Measurements from ENCODE around the gene ZNF598. TPM values are rescaled to one million over a fixed set of nuclear protein-coding genes. Genes with fewer than 3 reads are reported as not detected.

The ZNF598 gene
- polyA plus RNA-seq, 4 donors, result 26.7 to 51.9 (median 29.7) TPM

DNA sequence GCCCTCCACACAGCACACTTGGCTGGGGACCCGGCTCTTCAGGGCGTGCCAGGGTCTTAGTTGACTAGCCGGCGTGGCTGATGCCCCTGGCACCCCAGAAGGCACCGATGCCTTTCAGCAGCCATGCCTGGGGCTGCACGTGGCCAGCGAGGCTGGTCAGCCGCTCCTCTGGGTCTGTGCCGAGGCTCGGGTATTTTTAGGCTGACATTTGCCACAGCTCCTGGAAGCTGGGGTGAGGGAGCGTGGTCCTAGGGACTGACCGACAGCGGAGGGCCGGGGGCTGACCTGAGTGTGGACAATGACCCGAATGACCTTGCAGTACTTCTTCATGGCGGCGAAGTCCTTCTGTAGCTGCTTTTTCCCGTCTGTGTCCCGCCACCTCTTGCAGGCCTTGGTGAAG is 59.1 kb downstream of the ZNF598 start:
- Histone ChIP-seq H3K36me3 (ENCODE audit: control insufficient read depth in 3 of 3, insufficient read depth in 2 of 3, low read depth in 1 of 3, low read length in 3 of 3) (no peaks in the 10 kb centered on the region), H3K4me3 (ENCODE audit: low read depth in 1 of 3, low read length in 3 of 3) (no peak overlapping the region), H3K27me3 (ENCODE audit: control insufficient read depth in 3 of 3, insufficient read depth in 3 of 3, low read length in 3 of 3) (peaks cover 0 to 6% (median 0%) of the 10 kb centered on the region in 3 donors), H3K27ac (ENCODE audit: low read depth in 1 of 3, low read length in 2 of 3) (no peak overlapping the region), H3K9me3 (ENCODE audit: control insufficient read depth in 2 of 2, insufficient read depth in 1 of 2, low read depth in 1 of 2, low read length in 1 of 2) (no peaks in the 10 kb centered on the region), H3K4me1 (ENCODE audit: control insufficient read depth in 3 of 3, insufficient read depth in 2 of 3, low read depth in 1 of 3, low read length in 2 of 3) (no peaks in the 10 kb centered on the region)
- FAIRE-seq, result no peak
- no peak for DNase-seq
- 84 to 91% (median 91%) methylated on average over 19 of the region's 19 CpGs for WGBS, 3 donors

DNA sequence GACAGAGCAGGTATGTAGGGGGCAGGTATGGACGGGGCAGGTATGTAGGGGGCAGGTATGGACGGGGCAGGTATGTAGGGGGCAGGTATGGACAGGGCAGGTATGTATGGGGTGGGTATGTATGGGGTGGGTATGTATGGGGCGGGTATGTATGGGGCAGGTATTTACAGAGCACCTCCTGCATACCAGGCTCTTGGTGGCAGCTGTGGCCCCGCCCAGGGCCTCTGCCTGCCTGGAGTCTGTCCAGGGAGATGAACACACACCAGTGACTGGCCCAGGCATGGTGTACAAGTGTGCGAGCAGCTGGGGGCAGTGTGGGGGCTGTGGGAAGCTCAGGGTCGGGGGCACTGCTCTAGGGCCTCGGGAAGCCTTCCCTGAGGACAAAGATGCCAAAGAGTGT is 59.6 kb downstream of the ZNF598 start:
- FAIRE-seq, result no peak
- Histone ChIP-seq H3K36me3 (ENCODE audit: control insufficient read depth in 3 of 3, insufficient read depth in 2 of 3, low read depth in 1 of 3, low read length in 3 of 3) (no peaks in the 10 kb centered on the region), H3K27ac (ENCODE audit: low read depth in 1 of 3, low read length in 2 of 3) (no peak overlapping the region), H3K27me3 (ENCODE audit: control insufficient read depth in 3 of 3, insufficient read depth in 3 of 3, low read length in 3 of 3) (peaks cover 0 to 5% (median 0%) of the 10 kb centered on the region in 3 donors), H3K4me1 (ENCODE audit: control insufficient read depth in 3 of 3, insufficient read depth in 2 of 3, low read depth in 1 of 3, low read length in 2 of 3) (no peaks in the 10 kb centered on the region), H3K4me3 (ENCODE audit: low read depth in 1 of 3, low read length in 3 of 3) (no peak overlapping the region), H3K9me3 (ENCODE audit: control insufficient read depth in 2 of 2, insufficient read depth in 1 of 2, low read depth in 1 of 2, low read length in 1 of 2) (no peaks in the 10 kb centered on the region)
- WGBS, 3 donors, result 51 to 75% (median 70%) methylated on average over 5 to 7 of the region's 7 CpGs
- no peak for DNase-seq

DNA sequence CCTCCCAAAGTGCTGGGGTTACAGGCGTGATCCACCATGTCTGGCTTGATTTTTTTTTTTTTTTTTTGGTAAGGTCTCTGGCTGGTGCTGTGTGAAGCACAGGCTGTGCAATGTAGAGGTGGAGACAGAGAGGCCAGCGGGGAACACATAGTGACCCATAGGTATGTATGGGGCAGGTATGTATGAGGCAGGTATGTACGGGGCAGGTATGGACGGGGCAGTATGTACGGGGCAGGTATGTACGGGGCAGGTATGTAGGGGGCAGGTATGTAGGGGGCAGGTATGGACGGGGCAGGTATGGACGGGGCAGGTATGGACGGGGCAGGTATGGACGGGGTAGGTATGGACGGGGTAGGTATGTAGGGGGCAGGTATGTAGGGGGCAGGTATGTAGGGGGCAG is 60.1 kb downstream of the ZNF598 start:
- no peak overlapping the region for H3K4me3 ChIP-seq (ENCODE audit: low read depth in 1 of 3, low read length in 3 of 3)
- 91 to 95% (median 93%) methylated on average over 11 of the region's 11 CpGs for WGBS, 3 donors
- no peak for DNase-seq
- peaks cover 0 to 3% (median 0%) of the 10 kb centered on the region in 3 donors for H3K27me3 ChIP-seq (ENCODE audit: control insufficient read depth in 3 of 3, insufficient read depth in 3 of 3, low read length in 3 of 3)
- H3K4me1 ChIP-seq (ENCODE audit: control insufficient read depth in 3 of 3, insufficient read depth in 2 of 3, low read depth in 1 of 3, low read length in 2 of 3), result no peaks in the 10 kb centered on the region
- H3K27ac ChIP-seq (ENCODE audit: low read depth in 1 of 3, low read length in 2 of 3), result no peak overlapping the region
- no peaks in the 10 kb centered on the region for H3K36me3 ChIP-seq (ENCODE audit: control insufficient read depth in 3 of 3, insufficient read depth in 2 of 3, low read depth in 1 of 3, low read length in 3 of 3)
- H3K9me3 ChIP-seq (ENCODE audit: control insufficient read depth in 2 of 2, insufficient read depth in 1 of 2, low read depth in 1 of 2, low read length in 1 of 2), result no peaks in the 10 kb centered on the region
- no peak for FAIRE-seq

Other genes with a start within 250 kb of the ZNF598 start
- gene NME3, start 238.3 kb downstream of the ZNF598 start, polyA plus RNA-seq, result 100 to 1,000 TPM in 2 of 4 donors, 10 to 100 TPM in 2; 61.2 to 293 (median 153) TPM
- 10 to 100 TPM in 2 of 4 donors, 1 to 10 TPM in 2; 6.8 to 16.1 (median 9.6) TPM for gene EME2, start 237.0 kb downstream of the ZNF598 start, polyA plus RNA-seq
- gene MRPS34, start 236.7 kb downstream of the ZNF598 start, polyA plus RNA-seq, result 100 to 1,000 TPM in 3 of 4 donors, 10 to 100 TPM in 1; 88.9 to 199 (median 172) TPM
- gene SPSB3, start 227.2 kb downstream of the ZNF598 start, polyA plus RNA-seq, result 100 to 1,000 TPM in 2 of 4 donors, 10 to 100 TPM in 2; 41.3 to 197 (median 97.4) TPM
- gene NUBP2, start 226.9 kb downstream of the ZNF598 start, polyA plus RNA-seq, result 10 to 100 TPM; 38.6 to 70.7 (median 61.8) TPM
- 10 to 100 TPM in 1 of 4 donors, under 1 TPM in 3; 0.16 to 17.0 (median 0.38) TPM for gene IGFALS, start 216.1 kb downstream of the ZNF598 start, polyA plus RNA-seq
- gene HAGH, start 183.0 kb downstream of the ZNF598 start, polyA plus RNA-seq, result 100 to 1,000 TPM in 2 of 4 donors, 10 to 100 TPM in 2; 49.4 to 167 (median 102) TPM
- gene FAHD1, start 182.6 kb downstream of the ZNF598 start, polyA plus RNA-seq, result 100 to 1,000 TPM in 1 of 4 donors, 10 to 100 TPM in 3; 55.1 to 181 (median 76.7) TPM
- under 1 TPM in 2 of 4 donors, not detected in 2; 0.34 to 0.38 TPM for gene MEIOB, start 137.7 kb downstream of the ZNF598 start, polyA plus RNA-seq
- gene HS3ST6, start 91.4 kb downstream of the ZNF598 start, polyA plus RNA-seq, result under 1 TPM in 1 of 4 donors, not detected in 3; 0.04 TPM
- gene MSRB1, start 66.6 kb downstream of the ZNF598 start, polyA plus RNA-seq, result 100 to 1,000 TPM in 1 of 4 donors, 10 to 100 TPM in 3; 50.6 to 105 (median 62.0) TPM
- gene RPL3L, start 55.1 kb downstream of the ZNF598 start, polyA plus RNA-seq, result 1 to 10 TPM in 1 of 4 donors, under 1 TPM in 2, not detected in 1; 0.38 to 1.1 (median 0.67) TPM
- 100 to 1,000 TPM; 132 to 544 (median 376) TPM for gene NDUFB10, start 50.3 kb downstream of the ZNF598 start, polyA plus RNA-seq
- gene RPS2, start 45.0 kb downstream of the ZNF598 start, polyA plus RNA-seq, result 1,000 to 10,000 TPM; 1,075 to 4,112 (median 2,558) TPM
- under 1 TPM in 2 of 4 donors, not detected in 2; 0.09 to 0.18 TPM for gene RNF151, start 43.0 kb downstream of the ZNF598 start, polyA plus RNA-seq
- 10 to 100 TPM; 34.1 to 49.7 (median 45.6) TPM for gene TBL3, start 37.8 kb downstream of the ZNF598 start, polyA plus RNA-seq
- gene NOXO1, start 28.4 kb downstream of the ZNF598 start, polyA plus RNA-seq, result 10 to 100 TPM in 2 of 4 donors, 1 to 10 TPM in 2; 3.1 to 30.5 (median 10.8) TPM
- 100 to 1,000 TPM in 2 of 4 donors, 10 to 100 TPM in 2; 50.4 to 261 (median 94.7) TPM for gene GFER, start 25.6 kb downstream of the ZNF598 start, polyA plus RNA-seq
- 1 to 10 TPM in 2 of 4 donors, under 1 TPM in 2; 0.45 to 5.4 (median 0.92) TPM for gene SYNGR3, start 19.9 kb downstream of the ZNF598 start, polyA plus RNA-seq
- gene NPW, start 10.0 kb upstream of the ZNF598 start, polyA plus RNA-seq, result 1 to 10 TPM in 1 of 4 donors, under 1 TPM in 2, not detected in 1; 0.48 to 9.0 (median 0.81) TPM
- gene NHERF2, start 17.1 kb upstream of the ZNF598 start, polyA plus RNA-seq, result 10 to 100 TPM; 15.7 to 76.1 (median 42.9) TPM
- gene NTHL1, start 38.0 kb upstream of the ZNF598 start, polyA plus RNA-seq, result 10 to 100 TPM; 13.0 to 27.6 (median 18.5) TPM
- gene TSC2, start 38.2 kb upstream of the ZNF598 start, polyA plus RNA-seq, result 10 to 100 TPM; 35.1 to 75.9 (median 60.1) TPM
- gene PKD1, start 126.1 kb upstream of the ZNF598 start, polyA plus RNA-seq, result 10 to 100 TPM; 10.5 to 42.2 (median 26.7) TPM
- gene RAB26, start 138.8 kb upstream of the ZNF598 start, polyA plus RNA-seq, result 10 to 100 TPM; 11.9 to 31.9 (median 23.7) TPM
- gene TRAF7, start 146.0 kb upstream of the ZNF598 start, polyA plus RNA-seq, result 10 to 100 TPM; 47.6 to 73.4 (median 64.1) TPM
- 1 to 10 TPM in 1 of 4 donors, under 1 TPM in 3; 0.27 to 1.1 (median 0.51) TPM for gene CASKIN1, start 186.8 kb upstream of the ZNF598 start, polyA plus RNA-seq
- gene MLST8, start 195.6 kb upstream of the ZNF598 start, polyA plus RNA-seq, result 10 to 100 TPM; 41.5 to 68.7 (median 62.7) TPM
- gene BRICD5, start 201.0 kb upstream of the ZNF598 start, polyA plus RNA-seq, result 10 to 100 TPM in 1 of 4 donors, 1 to 10 TPM in 3; 1.6 to 84.1 (median 8.6) TPM
- 10 to 100 TPM; 11.1 to 16.2 (median 13.4) TPM for gene PGP, start 205.0 kb upstream of the ZNF598 start, polyA plus RNA-seq
- gene E4F1, start 213.8 kb upstream of the ZNF598 start, polyA plus RNA-seq, result 10 to 100 TPM; 16.5 to 37.1 (median 22.8) TPM
- 1 to 10 TPM in 2 of 4 donors, under 1 TPM in 2; 0.55 to 3.8 (median 1.4) TPM for gene DNASE1L2, start 226.6 kb upstream of the ZNF598 start, polyA plus RNA-seq
- gene ECI1, start 241.8 kb upstream of the ZNF598 start, polyA plus RNA-seq, result 100 to 1,000 TPM in 3 of 4 donors, 10 to 100 TPM in 1; 86.1 to 246 (median 166) TPM

Measured in small intestine (tissue), 7 donors.